Measurements from ENCODE around the gene GALNT16.
A peak's percentile ranks its signal among the peaks of the same experiment; 100 is the strongest.
"Not testable (repeated sequence)": the region's sequence is repeated elsewhere in the genome, so short reads cannot be mapped to it uniquely, and the experiment has no call there.

The GALNT16 gene

DNA sequence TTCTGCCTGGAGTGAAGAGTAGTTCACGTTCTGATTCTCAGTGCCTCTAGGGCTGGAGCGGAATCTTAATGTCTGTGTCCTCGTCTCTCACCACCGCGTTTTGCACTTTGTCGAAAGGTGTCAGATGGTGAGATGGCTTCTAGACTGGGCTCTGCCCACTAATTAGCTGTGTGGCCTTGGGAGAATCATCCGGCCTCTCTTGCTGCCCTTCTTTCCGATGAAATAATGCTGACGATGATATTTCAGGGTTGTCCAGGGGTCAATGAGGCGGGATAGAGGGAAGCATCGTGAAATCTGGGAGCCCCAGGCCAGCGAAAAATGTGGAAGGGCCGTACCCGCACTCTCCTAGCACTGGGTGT is 811 bp upstream of the GALNT16 start:
- no peak for DNase-seq (ENCODE audit: low spot score)

DNA sequence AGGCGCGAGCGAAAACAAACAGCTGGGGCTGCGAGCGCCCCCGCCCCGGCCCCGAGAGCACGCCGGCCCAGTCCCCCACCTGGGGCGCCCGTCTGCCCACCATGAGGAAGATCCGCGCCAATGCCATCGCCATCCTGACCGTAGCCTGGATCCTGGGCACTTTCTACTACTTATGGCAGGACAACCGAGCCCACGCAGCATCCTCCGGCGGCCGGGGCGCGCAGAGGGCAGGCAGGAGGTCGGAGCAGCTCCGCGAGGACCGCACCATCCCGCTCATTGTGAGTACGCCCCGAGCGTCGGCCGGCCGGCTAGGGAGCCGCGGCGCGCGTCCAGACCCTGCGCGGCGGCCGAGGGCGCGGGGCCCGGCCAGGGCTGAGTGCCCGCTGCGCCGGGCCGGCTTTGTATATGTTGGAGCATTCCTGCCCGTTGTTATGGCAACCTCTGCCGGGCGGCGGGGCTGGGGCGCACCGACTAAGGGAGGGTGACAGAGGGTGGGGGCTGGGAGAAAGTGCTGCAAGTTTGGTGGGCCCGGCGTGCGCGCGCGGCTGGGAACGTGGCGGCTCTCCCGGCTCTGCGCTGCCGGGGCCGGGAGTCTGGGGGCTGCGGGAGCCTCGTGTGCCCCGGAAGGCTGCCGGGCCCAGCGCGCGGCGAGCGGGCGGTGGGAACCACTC is 367 bp downstream of the GALNT16 start:
- DNase-seq (ENCODE audit: low spot score) = no peak

DNA sequence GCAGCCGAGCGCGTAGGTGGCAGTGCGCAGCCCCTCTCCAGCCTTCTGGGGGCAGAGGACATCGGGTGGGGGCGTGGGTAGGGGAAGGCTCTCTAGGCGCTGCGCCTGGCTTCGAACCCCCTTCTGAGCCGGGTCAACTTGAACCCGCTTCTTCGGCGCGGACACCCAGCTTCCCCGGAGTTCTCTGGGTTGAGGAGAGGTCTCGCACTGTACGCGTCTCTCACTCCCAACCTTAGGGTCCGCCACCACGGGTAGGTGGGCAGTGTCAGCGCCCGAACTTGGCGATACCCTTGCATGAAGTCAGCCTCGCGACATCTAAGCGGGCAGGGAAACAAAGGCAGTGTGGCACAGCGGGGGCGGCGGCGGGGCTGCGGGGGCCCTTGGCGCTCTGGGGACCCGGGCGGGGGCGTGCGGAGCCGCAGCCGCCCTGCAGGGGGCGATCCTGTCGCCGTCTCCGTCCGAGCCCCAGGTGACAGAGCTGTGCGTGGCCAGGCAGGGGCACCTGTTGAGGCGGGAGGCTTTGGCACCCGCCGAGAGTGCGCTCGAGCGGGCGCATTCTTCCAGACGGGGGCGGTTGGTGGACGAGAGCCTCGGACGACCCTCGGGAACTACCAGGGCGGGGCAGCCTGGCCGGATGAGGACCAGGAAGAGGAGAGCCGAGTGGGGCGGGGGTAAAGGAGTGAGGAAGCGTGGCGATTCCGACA is 1.1 kb downstream of the GALNT16 start:
- DNase-seq (ENCODE audit: low spot score) = peak; percentile 33

DNA sequence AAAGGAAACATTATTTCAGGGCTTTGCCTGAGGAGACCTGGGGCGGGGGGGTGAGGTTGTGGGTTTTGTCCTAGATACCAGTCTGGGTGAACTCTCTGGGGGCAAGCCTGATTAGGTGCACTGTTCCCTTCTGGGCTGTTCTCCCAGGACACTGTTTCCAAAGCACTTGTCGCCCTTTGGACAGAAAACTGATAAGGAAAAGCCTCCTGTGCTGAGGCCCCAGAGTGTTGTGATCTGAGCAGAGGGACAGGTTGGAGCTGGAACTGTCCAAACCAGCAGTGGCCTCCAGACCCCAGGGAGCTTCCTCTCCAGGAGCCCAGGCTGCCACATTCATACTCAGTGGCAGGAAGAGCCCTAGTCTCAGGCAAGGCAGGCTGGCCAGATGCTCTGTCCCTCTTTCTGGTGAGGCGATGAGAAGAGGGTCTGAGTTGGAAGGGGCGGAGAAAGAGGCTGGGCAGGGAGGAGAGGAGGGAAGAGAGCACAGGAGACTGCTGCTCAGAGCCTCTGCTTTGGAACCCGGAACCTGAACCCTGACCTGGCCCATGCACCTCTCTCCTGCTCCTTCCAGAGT is 1.9 kb downstream of the GALNT16 start:
- DNase-seq (ENCODE audit: low spot score) = peak; percentile 59

DNA sequence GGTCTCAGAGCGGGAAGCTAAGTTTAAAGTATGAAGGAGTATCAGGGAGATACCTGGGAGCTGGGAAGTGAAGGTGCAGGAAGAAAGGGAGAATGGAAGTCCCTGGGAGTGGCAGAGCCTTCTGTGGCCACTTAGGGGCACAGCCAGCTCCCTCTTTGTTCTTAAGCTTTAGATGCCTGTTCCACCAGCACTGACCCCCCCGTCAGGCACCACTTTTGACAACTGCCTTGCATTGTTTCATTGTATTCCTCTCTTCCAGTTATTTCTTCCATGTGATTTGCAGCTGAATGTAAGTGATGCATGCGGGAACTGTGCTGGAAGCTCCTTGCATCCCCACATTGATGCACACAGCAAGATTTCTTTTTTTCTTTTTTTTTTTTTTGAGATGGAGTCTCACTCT is 2.6 kb downstream of the GALNT16 start:
- no peak for DNase-seq (ENCODE audit: low spot score)

DNA sequence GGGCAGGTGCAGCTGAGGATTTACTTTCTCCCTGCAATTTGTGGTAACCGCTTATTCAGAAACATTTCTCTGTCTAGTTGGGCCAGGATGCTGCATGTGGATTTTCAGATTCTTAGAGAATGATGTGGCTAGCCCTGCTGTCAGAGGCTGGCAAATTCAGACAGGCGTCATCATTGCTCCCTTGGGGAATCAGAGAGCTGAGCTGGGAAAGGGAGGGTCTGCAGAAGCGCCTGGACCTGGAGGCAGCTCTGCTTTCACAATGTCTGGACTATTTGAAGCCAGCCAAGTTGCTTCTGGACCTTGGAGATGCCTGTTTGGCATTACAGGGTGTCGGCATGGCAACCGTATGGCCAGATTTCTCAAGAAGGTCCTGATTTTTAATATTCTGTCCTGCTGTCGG is 3.4 kb downstream of the GALNT16 start:
- peak; percentile 88 for DNase-seq (ENCODE audit: low spot score)

DNA sequence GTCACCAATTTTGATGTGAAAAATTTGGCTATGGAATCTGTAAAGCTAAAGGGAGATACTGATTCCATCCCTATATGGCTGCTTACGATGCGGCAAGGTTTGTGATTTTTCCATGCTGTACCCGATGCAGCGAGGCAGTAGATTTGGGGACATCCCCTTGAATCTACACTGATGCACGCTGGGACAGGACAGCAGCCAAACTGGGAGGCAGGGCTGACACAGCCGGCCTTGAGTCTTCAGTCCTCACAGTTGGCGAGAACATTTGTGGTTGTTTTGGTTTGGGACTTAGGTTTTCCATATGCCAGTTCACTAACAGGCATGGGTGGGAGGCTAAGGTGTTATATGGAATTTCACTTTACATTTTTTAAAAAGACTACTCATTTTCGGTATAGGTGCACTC is 3.8 kb downstream of the GALNT16 start:
- no peak for DNase-seq (ENCODE audit: low spot score)

DNA sequence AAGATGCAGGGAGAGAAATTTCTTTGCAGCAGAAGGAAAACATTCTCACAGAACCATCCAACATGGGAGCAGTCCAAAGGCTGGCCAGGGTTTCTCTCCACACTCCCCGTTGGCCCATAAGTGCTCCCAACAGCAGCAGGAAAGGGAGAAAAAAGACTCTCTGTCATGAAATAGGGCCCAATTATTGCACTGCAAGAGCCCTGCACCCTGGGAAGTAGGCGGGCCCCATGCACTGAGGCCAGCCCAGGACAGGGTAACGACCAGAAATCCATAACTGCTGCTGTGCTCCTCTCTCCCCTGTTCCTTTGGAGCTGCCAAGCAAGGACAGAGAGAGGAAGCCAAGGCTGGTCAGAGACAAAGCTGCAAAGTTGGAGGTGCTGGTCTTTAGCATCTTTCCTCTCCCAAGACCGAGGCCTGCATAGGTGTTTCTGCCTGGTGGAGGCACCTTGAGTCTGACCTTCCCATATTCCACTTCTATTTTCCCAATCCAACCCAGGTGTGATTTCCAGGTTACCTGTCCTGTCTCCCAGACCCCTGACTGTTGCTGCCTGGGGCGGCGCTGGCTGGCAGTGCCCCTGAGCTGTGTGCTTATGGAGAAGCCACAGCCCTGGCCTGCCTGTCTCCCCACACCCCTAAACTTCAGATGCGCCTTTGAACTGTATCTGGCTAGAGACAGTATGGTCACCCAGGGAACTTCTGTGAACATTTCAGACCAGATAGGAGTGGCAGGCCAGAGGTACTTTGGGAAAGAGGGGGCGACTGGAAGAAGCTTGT is 6.8 kb downstream of the GALNT16 start:
- DNase-seq (ENCODE audit: low spot score) = no peak

DNA sequence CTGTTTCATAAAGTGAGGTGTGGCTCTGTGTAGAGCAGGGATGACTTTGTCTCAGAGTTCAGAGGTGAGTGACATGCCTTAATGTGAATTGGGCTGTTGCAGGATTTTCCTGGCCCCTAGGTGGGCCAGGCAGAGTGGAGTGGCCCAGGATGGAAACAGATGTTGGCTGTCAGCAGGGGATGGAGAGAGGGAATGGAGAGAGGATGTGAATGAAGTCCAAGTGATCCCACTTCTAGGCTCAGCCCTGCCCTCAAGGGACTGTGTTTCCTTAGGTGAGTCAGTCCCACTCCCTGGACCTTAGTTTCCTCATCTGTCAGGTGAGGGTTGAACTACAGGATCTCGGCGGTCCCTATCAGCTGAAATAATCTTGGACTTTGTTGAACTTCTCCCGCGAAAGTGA is 7.5 kb downstream of the GALNT16 start:
- no peak for DNase-seq (ENCODE audit: low spot score)

DNA sequence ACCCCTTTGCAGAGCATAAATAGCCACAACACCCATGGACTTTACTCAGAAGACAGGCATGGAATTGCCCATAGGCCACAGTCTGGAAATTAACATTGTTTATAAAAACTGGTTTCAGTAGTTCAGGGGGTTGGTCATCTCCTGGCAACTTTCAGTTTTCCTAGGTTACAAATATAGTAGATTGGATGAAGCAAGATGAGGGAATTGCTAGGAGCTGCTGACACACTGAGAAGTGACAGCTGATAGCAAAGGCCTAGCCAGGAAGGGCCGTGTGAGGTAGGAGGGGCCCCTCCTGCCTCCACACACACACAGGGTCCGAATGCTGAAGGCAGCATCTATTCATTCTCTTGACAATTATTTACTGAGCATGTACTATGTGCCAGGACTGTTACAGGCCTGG is 8.3 kb downstream of the GALNT16 start:
- DNase-seq (ENCODE audit: low spot score) = no peak

DNA sequence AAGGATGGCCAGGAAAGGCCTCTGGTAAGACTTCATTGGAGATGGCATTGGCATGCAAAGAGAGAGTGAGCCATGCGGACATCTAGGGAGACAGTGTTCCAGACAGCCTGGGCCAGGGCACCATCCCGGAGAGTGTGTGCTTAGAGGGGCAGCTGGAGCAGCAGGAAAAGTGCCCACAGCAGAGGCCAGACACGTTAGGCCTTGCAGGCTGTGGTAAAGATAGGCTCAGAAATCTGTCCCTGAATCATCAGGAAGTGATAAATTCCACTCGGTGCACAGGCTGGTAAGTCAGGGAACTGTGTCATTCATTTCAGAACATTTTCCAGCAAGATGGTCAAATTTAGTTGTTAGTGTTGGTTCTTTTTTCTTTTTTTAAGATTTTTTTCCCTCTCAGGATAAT is 8.8 kb downstream of the GALNT16 start:
- no peak for DNase-seq (ENCODE audit: low spot score)

DNA sequence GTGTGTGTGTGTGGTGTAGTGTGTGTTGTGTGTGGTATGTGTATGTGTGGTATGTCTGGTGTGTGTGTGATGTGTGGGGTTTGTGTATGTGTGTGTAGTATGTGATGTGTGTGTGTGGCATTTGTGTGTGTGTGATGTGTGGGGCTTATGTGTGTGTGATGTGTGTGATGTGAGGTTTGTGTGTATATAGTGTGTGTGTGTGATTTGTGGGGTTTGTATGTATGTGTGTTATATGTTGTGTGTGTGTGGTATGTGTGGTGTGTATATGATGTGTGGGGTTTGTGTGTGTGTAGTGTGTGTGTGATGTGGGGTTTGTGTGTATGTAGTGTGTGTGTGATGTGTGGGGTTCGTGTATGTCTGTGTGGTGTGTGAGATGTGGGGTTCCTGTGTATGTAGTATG is 9.4 kb downstream of the GALNT16 start:
- no peak for DNase-seq (ENCODE audit: low spot score)

DNA sequence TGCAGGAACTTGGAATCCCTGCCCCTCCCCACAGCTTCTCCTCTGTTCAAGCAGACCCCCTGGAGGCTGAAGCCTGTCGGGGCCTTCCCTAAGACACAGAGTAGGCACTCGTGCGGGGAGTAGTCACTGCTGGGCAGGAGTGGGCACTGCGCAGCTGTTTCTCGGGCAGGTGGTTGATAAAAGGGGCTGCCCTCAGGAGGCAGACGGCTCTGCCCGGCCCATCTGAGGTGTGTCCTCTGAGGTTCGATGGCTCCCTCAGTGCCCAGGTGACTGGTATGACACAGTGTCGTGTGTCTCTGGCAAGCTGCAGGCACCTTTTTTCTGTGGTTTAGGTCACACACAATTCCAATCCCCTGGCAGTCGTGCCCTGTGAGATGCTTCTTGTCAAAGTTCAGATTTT is 10.1 kb downstream of the GALNT16 start:
- no peak for DNase-seq (ENCODE audit: low spot score)

DNA sequence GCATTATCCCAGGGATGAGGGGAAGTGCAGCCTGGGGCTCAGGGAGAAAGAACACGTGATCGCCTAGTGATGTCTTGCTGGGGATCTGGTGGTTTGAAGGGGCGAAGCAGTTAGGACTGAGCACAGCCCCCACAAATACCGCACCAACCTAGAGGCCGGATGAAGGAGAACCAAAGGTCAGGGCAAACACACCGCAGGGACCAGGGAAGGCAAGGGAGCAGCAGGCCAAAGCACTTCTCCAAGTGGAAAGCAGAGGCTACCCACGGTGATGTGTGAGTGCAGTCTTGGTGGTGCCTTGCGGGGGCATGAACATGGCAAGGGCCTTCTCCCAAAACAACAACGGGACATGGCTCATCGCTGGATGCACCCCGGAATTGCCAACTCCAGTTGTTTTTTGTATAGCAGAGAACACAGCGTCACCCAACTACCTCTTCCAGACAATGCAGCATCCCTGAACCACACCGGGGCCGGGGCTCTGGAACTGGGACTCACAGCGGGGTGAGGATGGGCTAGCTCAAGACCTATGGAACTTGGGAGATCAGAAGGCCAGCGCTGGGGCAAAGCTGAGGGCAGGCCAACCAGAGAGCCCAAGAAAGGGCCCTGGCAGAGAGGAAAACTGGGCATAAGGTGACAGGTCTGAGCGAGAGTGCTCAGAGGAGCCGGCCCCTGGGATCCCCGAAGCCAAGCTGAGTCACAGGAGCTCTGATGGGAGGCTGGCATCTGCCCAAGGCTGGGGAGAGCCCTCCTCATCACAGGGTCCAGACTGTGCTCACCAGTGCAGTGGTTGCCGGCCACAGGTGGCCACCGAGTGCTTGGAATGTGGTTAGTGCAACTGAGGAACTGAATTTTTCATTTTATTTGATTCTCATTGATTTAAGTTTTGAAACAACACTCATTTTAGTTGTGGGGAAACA is 11.1 kb downstream of the GALNT16 start:
- no peak for DNase-seq (ENCODE audit: low spot score)

DNA sequence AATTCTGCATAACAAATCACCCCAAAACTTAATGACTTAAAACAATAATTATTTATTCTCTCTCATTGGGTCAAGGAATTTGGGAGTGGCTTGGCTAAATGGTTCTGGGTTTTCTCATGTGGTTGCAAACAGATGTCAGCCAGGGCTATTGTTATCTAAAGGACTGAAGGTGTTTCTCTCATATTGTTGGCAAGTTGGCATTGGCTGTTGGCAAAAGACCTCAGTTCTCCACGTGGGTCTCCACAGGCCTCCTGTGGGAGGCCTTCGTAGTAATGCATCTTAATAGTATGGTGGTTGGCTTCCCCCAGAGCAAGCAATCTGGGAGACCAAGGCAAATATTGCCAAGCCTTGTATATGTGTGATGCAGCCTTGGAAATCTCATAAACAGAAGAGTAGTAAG is 14.4 kb downstream of the GALNT16 start:
- no peak for DNase-seq (ENCODE audit: low spot score)

DNA sequence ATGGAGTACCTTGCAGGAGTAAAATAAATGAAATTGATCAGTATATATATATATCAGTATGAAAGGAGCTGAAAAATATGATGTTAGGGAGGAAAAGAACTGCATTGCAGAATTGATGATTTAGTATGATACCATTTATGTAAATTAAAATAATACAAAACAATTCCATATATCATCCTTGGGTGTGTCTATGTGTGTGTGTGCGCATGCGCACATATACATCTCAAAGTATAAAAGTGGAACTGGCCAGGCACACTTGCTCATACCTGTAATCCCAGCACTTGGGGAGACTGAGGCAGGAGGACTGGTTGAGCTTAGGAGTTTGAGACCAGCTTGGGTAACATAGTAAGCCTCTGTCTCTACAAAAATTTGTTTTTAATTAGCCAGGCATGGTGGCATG is 15.4 kb downstream of the GALNT16 start:
- DNase-seq (ENCODE audit: low spot score) = no peak

DNA sequence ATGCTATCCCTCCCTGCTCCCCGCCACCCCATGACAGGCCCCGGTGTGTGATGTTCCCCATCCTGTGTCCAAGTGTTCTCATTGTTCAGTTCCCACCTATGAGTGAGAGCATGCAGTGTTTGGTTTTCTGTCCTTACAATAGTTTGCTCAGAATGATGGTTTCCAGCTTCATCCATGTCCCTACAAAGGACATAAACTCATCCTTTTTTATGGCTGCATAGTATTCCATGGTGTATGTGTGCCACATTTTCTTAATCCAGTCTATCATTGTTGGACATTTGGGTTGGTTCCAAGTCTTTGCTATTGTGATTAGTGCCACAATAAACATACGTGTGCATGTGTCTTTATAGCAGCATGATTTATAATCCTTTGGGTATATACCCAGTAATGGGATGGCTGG is 17.4 kb downstream of the GALNT16 start:
- DNase-seq (ENCODE audit: low spot score) = not testable (repeated sequence)

DNA sequence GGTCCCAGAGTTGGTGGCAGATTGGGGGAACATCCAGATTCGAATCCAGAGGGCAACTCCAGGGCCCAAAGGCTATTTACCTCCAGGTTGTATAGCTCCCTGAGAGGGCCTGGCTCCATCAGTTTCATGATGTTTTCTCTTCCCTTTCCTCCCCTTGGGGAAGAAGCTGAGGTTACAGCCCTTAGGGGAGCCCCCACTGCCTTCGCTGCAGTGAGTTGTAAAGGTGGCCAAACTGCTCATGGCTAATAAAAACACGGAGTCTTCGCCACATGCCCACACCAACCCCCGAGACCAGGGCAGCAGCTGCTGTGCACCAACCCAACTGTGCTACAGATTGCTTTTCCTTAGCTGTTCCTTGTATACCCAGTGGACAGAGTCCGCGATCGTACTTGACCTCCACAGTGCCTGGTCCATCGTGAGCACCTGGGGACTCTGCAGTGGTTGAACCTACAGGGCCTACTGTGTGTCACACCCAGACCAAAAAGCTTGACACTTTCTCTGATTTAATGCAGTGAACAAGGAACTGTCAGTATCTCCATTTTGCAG is 20.9 kb downstream of the GALNT16 start:
- no peak for DNase-seq (ENCODE audit: low spot score)

DNA sequence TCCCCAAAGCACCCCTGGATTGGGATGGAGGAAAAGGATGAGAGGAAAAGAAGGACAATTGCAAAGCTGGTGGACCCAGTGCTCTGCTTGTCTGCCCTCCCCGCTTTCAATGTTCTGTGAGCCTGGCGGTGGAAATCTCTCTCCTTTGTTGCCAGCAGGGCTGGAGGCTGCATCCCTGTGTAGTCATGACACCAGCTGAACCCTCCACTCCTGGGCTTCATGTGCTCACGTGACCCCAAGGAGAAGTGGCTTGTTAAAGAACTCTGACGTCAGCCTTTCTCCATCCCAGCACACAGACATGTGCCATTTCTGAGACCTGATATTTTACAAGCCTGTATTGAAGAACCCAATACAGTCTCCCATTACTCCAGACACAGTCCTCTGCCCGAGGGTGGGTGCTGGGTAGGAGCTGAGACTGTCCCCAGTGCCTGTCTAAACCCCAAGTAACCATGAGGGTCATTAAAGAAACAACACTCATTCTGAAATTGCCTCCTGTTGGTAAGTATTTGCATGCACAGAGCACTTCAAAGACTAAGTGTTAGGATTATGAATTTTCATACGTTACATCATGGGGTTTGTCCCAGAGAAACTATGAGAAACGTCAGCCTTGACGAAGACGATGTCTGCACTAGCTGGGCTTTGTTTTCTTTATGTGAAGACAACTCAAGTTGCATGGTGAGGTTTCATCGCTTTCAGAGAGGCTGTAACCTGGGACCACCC is 21.7 kb downstream of the GALNT16 start:
- no peak for DNase-seq (ENCODE audit: low spot score)

DNA sequence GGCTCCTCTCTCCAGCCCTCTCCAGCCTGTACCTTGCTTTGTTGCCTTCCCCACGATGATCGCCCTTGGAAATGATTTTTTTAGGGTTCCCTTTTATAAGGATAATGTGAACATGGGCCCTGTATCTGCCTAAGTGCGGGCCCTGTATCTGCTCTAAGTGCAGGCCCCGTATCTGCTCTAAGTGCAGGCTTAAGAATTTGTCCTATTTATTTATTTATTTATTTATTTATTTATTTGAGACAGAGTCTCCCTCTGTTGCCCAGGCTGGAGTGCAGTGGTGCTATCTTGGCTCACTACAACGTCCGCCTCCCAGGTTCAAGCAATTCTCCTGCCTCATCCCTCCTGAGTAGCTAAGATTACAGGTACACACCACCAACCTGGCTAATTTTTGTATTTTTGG is 22.5 kb downstream of the GALNT16 start:
- DNase-seq (ENCODE audit: low spot score) = no peak

DNA sequence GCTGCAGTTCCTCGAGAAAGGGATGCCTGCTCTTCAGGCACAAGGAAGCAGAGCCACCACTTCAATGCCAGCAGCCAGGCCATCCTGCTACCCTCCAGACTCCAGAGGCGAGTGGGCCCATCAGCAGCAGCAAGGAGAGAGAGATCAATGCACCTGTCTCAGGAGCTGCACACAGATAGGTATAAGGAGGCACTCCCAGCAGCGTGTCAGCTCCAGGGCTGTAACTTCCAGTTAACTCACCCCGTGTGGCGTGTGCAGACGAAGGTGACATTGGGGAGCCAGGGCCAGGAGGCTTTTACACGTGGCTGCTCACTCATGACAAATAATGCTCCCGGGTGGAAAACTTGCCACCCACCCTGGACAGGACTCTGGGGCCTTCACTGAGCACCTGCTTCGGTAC is 24.2 kb downstream of the GALNT16 start:
- no peak for DNase-seq (ENCODE audit: low spot score)

All from SK-N-DZ (cell line).